ENCODE data around the gene PPP6R3. TPM values are rescaled to one million over a fixed set of nuclear protein-coding genes. Genes with fewer than 3 reads are reported as not detected.

Gene PPP6R3
- total and polyA plus RNA-seq, 2 donors (not counting 3 experiments of a cell fraction or from before 2014, with no cell fraction given), result 31.7 to 98.8 TPM

GRCh38 chr11:68550485-68550817 is 89.9 kb downstream of the PPP6R3 start:
- peaks cover 4 to 17% of the 10 kb centered on the region in 2 experiments for H3K36me3 ChIP-seq (ENCODE audit: control insufficient read depth in 2 of 2, extremely low read depth in 1 of 2, insufficient read depth in 2 of 2, low read length in 2 of 2)
- no peak overlapping the region for H2AFZ ChIP-seq (ENCODE audit: low read depth, low read length)
- H3K9me1 ChIP-seq (replicated peaks; ENCODE audit: control insufficient read depth, extremely low read depth, insufficient read depth, low read length), result no peaks in the 10 kb centered on the region
- H3K4me2 ChIP-seq (ENCODE audit: insufficient read depth, low read length), result peak overlapping the region; percentile 2
- TF ChIP-seq FOS (IDR thresholded peaks at IDR 0.05; ENCODE audit: borderline replicate concordance, insufficient read depth, low read length) (no peak), JUN (IDR thresholded peaks at IDR 0.05; ENCODE audit: borderline replicate concordance, insufficient read depth, insufficient read length, low read depth) (no peak), POLR2AphosphoS5 (IDR thresholded peaks at IDR 0.05; ENCODE audit: insufficient read depth, low read depth, low read length) (no peak), GATA2 (IDR thresholded peaks at IDR 0.05; ENCODE audit: insufficient read depth, insufficient read length, low read depth, low read length) (no peak), EZH2 (IDR thresholded peaks at IDR 0.05; ENCODE audit: borderline replicate concordance, low read depth, low read length, severe bottlenecking) (no peak), CTCF (IDR thresholded peaks at IDR 0.05; ENCODE audit: extremely low read depth in 1 of 2, insufficient read depth in 1 of 2, low read depth in 1 of 2, low read length in 2 of 2) (no peak), POLR2A (IDR thresholded peaks at IDR 0.05; ENCODE audit: low read depth, low read length) (no peak), MYC (IDR thresholded peaks at IDR 0.05; ENCODE audit: low read depth, low read length) (no peak)
- TF ChIP-seq, protein P1, sequence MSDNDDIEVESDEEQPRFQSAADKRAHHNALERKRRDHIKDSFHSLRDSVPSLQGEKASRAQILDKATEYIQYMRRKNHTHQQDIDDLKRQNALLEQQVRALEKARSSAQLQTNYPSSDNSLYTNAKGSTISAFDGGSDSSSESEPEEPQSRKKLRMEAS (IDR thresholded peaks at IDR 0.05; ENCODE audit: insufficient read depth, insufficient read length), result no peak
- peaks cover 20% of the 10 kb centered on the region for H3K4me1 ChIP-seq (ENCODE audit: control insufficient read depth, extremely low read depth, insufficient read depth, low read length)
- H3K9me3 ChIP-seq (replicated peaks; ENCODE audit: control insufficient read depth, insufficient read depth, low read length), result no peaks in the 10 kb centered on the region
- DNase-seq (ENCODE audit: low read depth, low spot score) (peak; percentile 79), FAIRE-seq (no peak)
- POLR2A ChIA-PET, result no interaction called here
- no peaks in the 10 kb centered on the region for H3K27me3 ChIP-seq (ENCODE audit: control insufficient read depth in 2 of 2, insufficient read depth in 2 of 2, low read length in 2 of 2)
- H3K4me3 ChIP-seq (replicated peaks in 1 of 3; ENCODE audit: insufficient read depth in 1 of 3, low read depth in 1 of 3, low read length in 3 of 3), result no peak overlapping the region
- BruUV-seq (replicated peaks), result no TSS peak
- dilution Hi-C loops (cut with MboI; ENCODE audit: extremely low pct_ligation_motif_present, low sequenced_read_pairs) (no loop called here), intact Hi-C loops (cut with micrococcal nuclease) (no loop called here)
- no peaks in the 10 kb centered on the region for H4K20me1 ChIP-seq (replicated peaks; ENCODE audit: control insufficient read depth, extremely low read depth, insufficient read depth, low read length)
- no peak overlapping the region for H3K9ac ChIP-seq (replicated peaks; ENCODE audit: extremely low read depth, insufficient read depth, low read length)
- H3K27ac ChIP-seq (ENCODE audit: insufficient read depth, low read depth, low read length), result no peak overlapping the region
- CTCF ChIA-PET, result interaction anchor here (0.8 to 1.7 kb wide), 8 partner anchors 8 to 90 kb away, joined by 3 to 4 read pairs (median 4); partner anchors contain the start of gene PPP6R3
- peaks cover 21% of the 10 kb centered on the region for H3K79me2 ChIP-seq (ENCODE audit: control insufficient read depth, insufficient read depth, low read length)

Data from endothelial cell of umbilical vein (primary cell).